ENCODE measurements around the gene MUC13.

The MUC13 gene

GRCh38 chr3:124942613-124943012 is 8.1 kb upstream of the MUC13 start:
- no peak for DNase-seq

GRCh38 chr3:124941771-124942170 is 7.2 kb upstream of the MUC13 start:
- no peak for DNase-seq

- DNase-seq = no peak
Measured at GRCh38 chr3:124939661-124940060, 5.1 kb upstream of the MUC13 start.

GRCh38 chr3:124938896-124939295 is 4.3 kb upstream of the MUC13 start:
- DNase-seq = no peak

GRCh38 chr3:124937049-124937448 is 2.5 kb upstream of the MUC13 start:
- DNase-seq = no peak

GRCh38 chr3:124935794-124936542 is 1.4 kb upstream of the MUC13 start:
- DNase-seq = no peak

- no peak for DNase-seq
Measured at GRCh38 chr3:124935264-124935663, 713 bp upstream of the MUC13 start.

- DNase-seq = peak; percentile 30
Measured at GRCh38 chr3:124928333-124929202, 6.0 kb downstream of the MUC13 start.

- no peak for DNase-seq
Measured at GRCh38 chr3:124927574-124928045, 6.9 kb downstream of the MUC13 start.

GRCh38 chr3:124926426-124927101 is 8.0 kb downstream of the MUC13 start:
- no peak for DNase-seq

- DNase-seq = no peak
Measured at GRCh38 chr3:124924741-124925140, 9.8 kb downstream of the MUC13 start.

GRCh38 chr3:124923833-124924232 is 10.7 kb downstream of the MUC13 start:
- DNase-seq = no peak

- no peak for DNase-seq
Measured at GRCh38 chr3:124920718-124921117, 13.8 kb downstream of the MUC13 start.

- DNase-seq = no peak
Measured at GRCh38 chr3:124919756-124920155, 14.8 kb downstream of the MUC13 start.

GRCh38 chr3:124918524-124918923 is 16.0 kb downstream of the MUC13 start:
- no peak for DNase-seq

- no peak for DNase-seq
Measured at GRCh38 chr3:124916837-124917409, 17.6 kb downstream of the MUC13 start.

- DNase-seq = no peak
Measured at GRCh38 chr3:124915254-124915653, 19.3 kb downstream of the MUC13 start.

GRCh38 chr3:124907957-124908356 is 26.6 kb downstream of the MUC13 start:
- DNase-seq = no peak

- DNase-seq = no peak
Measured at GRCh38 chr3:124904835-124905492, 29.6 kb downstream of the MUC13 start.

- DNase-seq = no peak
Measured at GRCh38 chr3:124903896-124904834, 30.4 kb downstream of the MUC13 start.

- no peak for DNase-seq
Measured at GRCh38 chr3:124896824-124897526, 37.6 kb downstream of the MUC13 start.
